ENCODE measurements around the gene FAM13A.

FAM13A gene

GRCh38 chr4:88771883-88772450, 285.0 kb downstream of the FAM13A start:
- no peak for DNase-seq (ENCODE audit: low read depth)

GRCh38 chr4:88765729-88766128, 291.3 kb downstream of the FAM13A start:
- no peak for DNase-seq (ENCODE audit: low read depth)

GRCh38 chr4:88763075-88763474, 293.9 kb downstream of the FAM13A start:
- DNase-seq (ENCODE audit: low read depth): no peak

GRCh38 chr4:88761861-88762523, 295.0 kb downstream of the FAM13A start:
- DNase-seq (ENCODE audit: low read depth): no peak

GRCh38 chr4:88761342-88761741, 295.6 kb downstream of the FAM13A start:
- no peak for DNase-seq (ENCODE audit: low read depth)

GRCh38 chr4:88759895-88760290, 297.1 kb downstream of the FAM13A start:
- no peak for DNase-seq (ENCODE audit: low read depth)

GRCh38 chr4:88759039-88759894, 297.7 kb downstream of the FAM13A start:
- no peak for DNase-seq (ENCODE audit: low read depth)

- no peak for DNase-seq (ENCODE audit: low read depth)
Observed at GRCh38 chr4:88758264-88758663, 298.7 kb downstream of the FAM13A start.

- DNase-seq (ENCODE audit: low read depth): no peak
Observed at GRCh38 chr4:88757776-88758175, 299.2 kb downstream of the FAM13A start.

- DNase-seq (ENCODE audit: low read depth): no peak
Observed at GRCh38 chr4:88757067-88757466, 299.9 kb downstream of the FAM13A start.

- no peak for DNase-seq (ENCODE audit: low read depth)
Observed at GRCh38 chr4:88756149-88756548, 300.8 kb downstream of the FAM13A start.

GRCh38 chr4:88755454-88755853, 301.5 kb downstream of the FAM13A start:
- no peak for DNase-seq (ENCODE audit: low read depth)

GRCh38 chr4:88754796-88755195, 302.2 kb downstream of the FAM13A start:
- DNase-seq (ENCODE audit: low read depth): no peak

- DNase-seq (ENCODE audit: low read depth): no peak
Observed at GRCh38 chr4:88753658-88754571, 303.1 kb downstream of the FAM13A start.

- no peak for DNase-seq (ENCODE audit: low read depth)
Observed at GRCh38 chr4:88752754-88753153, 304.2 kb downstream of the FAM13A start.

- no peak for DNase-seq (ENCODE audit: low read depth)
Observed at GRCh38 chr4:88752076-88752463, 304.9 kb downstream of the FAM13A start.

GRCh38 chr4:88751258-88752075, 305.5 kb downstream of the FAM13A start:
- DNase-seq (ENCODE audit: low read depth): no peak

- DNase-seq (ENCODE audit: low read depth): no peak
Observed at GRCh38 chr4:88750369-88750768, 306.6 kb downstream of the FAM13A start.

- DNase-seq (ENCODE audit: low read depth): no peak
Observed at GRCh38 chr4:88747351-88747750, 309.6 kb downstream of the FAM13A start.

GRCh38 chr4:88746206-88746605, 310.8 kb downstream of the FAM13A start:
- no peak for DNase-seq (ENCODE audit: low read depth)

GRCh38 chr4:88745581-88746163, 311.3 kb downstream of the FAM13A start:
- DNase-seq (ENCODE audit: low read depth): no peak
